ENCODE results near the gene TSTD2.
"Not testable (repeated sequence)": the region's sequence is repeated elsewhere in the genome, so short reads cannot be mapped to it uniquely, and the experiment has no call there.

TSTD2 gene

GRCh38 chr9:97579914-97580313 lies 53.3 kb downstream of the TSTD2 start:
- no peak for DNase-seq (ENCODE audit: low spot score)
- in situ Hi-C loops (cut with MboI; ENCODE audit: low sequenced_read_pairs, unreplicated experiment): no loop called here
- no peak for TF ChIP-seq CTCF (IDR thresholded peaks at IDR 0.05; ENCODE audit: borderline replicate concordance, control extremely low read depth, extremely low read depth, insufficient read depth, missing control alignments)

- in situ Hi-C loops (cut with MboI; ENCODE audit: low sequenced_read_pairs, unreplicated experiment): no loop called here
- no peak for DNase-seq (ENCODE audit: low spot score)
- TF ChIP-seq CTCF (IDR thresholded peaks at IDR 0.05; ENCODE audit: borderline replicate concordance, control extremely low read depth, extremely low read depth, insufficient read depth, missing control alignments): no peak
Observed at GRCh38 chr9:97578846-97579245, 54.3 kb downstream of the TSTD2 start.

- no peak for DNase-seq (ENCODE audit: low spot score)
- in situ Hi-C loops (cut with MboI; ENCODE audit: low sequenced_read_pairs, unreplicated experiment): no loop called here
- TF ChIP-seq CTCF (IDR thresholded peaks at IDR 0.05; ENCODE audit: borderline replicate concordance, control extremely low read depth, extremely low read depth, insufficient read depth, missing control alignments): no peak
Observed at GRCh38 chr9:97577051-97577450, 56.1 kb downstream of the TSTD2 start.

GRCh38 chr9:97575673-97576200 lies 57.4 kb downstream of the TSTD2 start:
- in situ Hi-C loops (cut with MboI; ENCODE audit: low sequenced_read_pairs, unreplicated experiment): no loop called here
- no peak for DNase-seq (ENCODE audit: low spot score)
- TF ChIP-seq CTCF (IDR thresholded peaks at IDR 0.05; ENCODE audit: borderline replicate concordance, control extremely low read depth, extremely low read depth, insufficient read depth, missing control alignments): no peak

GRCh38 chr9:97574921-97575672 lies 58.1 kb downstream of the TSTD2 start:
- in situ Hi-C loops (cut with MboI; ENCODE audit: low sequenced_read_pairs, unreplicated experiment): not testable (repeated sequence)

GRCh38 chr9:97574101-97574571 lies 59.0 kb downstream of the TSTD2 start:
- DNase-seq (ENCODE audit: low spot score); in situ Hi-C loops (cut with MboI; ENCODE audit: low sequenced_read_pairs, unreplicated experiment): not testable (repeated sequence)

More at GRCh38 chr9:97574921-97575672, 58.1 kb downstream of the TSTD2 start:
- not testable (repeated sequence) for DNase-seq (ENCODE audit: low spot score)

GRCh38 chr9:97573482-97574073 lies 59.6 kb downstream of the TSTD2 start:
- DNase-seq (ENCODE audit: low spot score): no peak
- in situ Hi-C loops (cut with MboI; ENCODE audit: low sequenced_read_pairs, unreplicated experiment): no loop called here
- no peak for TF ChIP-seq CTCF (IDR thresholded peaks at IDR 0.05; ENCODE audit: borderline replicate concordance, control extremely low read depth, extremely low read depth, insufficient read depth, missing control alignments)

All from GM13976 (cell line).